ENCODE results near the gene PFAS. TPM values are rescaled to one million over a fixed set of nuclear protein-coding genes. Genes with fewer than 3 reads are reported as not detected.

Gene PFAS
- total RNA-seq, 2 experiments from 2014 or later = 191 to 203 TPM

DNA sequence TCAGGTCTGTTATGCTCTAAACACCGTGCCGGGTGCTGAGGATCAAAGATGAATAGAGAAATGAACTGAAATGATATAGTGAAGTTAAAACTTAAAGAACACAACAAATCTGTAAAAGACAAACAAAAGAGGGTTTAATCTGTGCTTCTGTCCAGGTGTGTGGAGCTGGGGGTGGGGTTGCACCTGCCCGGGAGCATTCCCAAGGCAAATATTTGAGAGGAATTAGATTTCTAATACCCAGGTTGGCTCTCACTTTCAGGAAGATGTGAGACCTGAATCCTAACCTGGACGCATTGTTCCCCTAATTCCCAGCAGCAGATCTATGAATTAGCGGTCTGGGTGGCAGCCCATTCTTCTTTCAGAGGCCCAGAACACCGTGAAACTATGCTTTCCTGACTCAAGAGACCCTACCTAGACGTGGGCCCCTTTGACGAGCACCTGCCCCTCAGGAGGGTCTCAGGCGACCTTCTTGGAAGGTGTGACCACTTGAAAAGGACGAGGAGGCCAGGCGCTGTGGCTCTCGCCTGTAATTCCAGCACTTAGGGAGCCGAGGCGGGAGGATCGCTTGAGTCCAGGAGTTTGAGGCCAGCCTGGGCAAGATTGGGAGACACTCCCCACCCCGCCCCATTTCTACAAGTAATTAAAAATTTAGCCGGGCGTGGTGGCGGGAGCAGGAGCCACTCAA, 38.7 kb downstream of the PFAS start:
- POLR2A ChIA-PET = interaction anchor here (1.4 kb wide), 1 partner anchor 39 kb away, joined by 11 read pairs; the partner anchor contains the start of genes CTC1 and PFAS

DNA sequence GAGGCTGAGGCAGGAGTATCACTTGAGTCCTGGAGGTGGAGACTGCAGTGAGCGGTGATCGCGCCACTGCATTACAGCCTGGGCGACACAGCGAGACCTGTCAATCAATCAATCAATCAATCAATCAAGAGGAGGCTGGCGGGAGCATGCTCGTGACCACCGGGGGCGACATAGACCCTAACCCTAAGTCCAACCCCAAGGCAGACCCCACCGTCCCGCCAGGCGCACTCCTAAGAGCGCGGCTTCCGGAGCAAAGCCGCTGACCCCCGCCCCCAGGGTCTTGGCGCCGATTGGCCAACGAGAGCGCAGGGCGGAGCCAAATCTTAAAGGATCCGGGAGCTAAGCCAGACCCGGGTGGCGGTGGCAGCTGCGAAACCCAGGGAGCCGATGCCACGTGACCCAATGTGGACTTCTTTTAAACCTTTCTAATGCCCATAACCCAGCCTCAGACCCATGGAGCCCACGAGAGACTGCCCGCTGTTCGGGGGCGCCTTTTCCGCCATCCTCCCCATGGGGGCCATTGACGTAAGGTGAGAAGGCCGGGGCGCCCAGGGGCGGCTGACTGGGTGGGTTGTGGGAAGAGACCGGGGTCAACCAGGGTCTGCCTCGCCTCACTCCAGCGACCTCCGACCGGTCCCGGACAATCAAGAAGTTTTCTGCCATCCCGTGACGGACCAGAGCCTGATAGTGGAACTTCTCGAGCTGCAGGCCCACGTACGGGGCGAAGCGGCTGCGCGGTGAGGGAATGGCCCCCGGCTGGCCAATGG, 39.4 kb downstream of the PFAS start, which contains the start of gene RANGRF:
Gene RANGRF, plus strand, starts transcription at position 335 of the 767 bp plus-strand sequence. Its CDS starts 119 bp downstream, at position 454.
- POLR2A ChIA-PET = interaction anchor here (0.9 to 1.4 kb wide), 3 partner anchors 12 to 165 kb away, joined by 3 to 11 read pairs (median 3); partner anchors contain the start of genes CTC1 and PFAS
- CTCF ChIA-PET = interaction anchor here (1.0 to 1.6 kb wide), 3 partner anchors 39 to 100 kb away, joined by 3 to 4 read pairs (median 4); partner anchors contain the start of gene PFAS

More for the DNA sequence above, 38.7 kb downstream of the PFAS start:
- CTCF ChIA-PET = interaction anchor here (1.0 to 1.6 kb wide), 2 partner anchors 65 to 99 kb away, joined by 3 to 4 read pairs; no protein-coding TSS in a partner anchor

DNA sequence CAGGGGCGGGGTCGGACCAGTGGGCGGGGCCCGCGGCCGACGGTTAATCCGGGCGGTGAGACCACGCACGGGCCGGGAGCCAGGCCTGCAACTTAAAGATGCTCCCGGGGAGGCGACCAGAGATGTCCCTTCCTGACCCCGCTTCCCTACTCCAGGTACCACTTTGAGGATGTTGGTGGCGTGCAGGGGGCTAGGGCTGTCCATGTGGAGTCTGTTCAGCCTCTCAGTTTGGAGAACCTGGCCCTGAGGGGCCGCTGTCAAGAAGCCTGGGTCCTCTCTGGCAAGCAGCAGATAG, 40.0 kb downstream of the PFAS start:
- ChIA-PET CTCF (interaction anchor here (1.0 to 1.6 kb wide), 3 partner anchors 40 to 100 kb away, joined by 3 to 4 read pairs (median 4); partner anchors contain the start of gene PFAS), POLR2A (interaction anchor here (0.9 to 1.4 kb wide), 3 partner anchors 13 to 166 kb away, joined by 3 to 11 read pairs (median 3); partner anchors contain the start of genes CTC1 and PFAS)

DNA sequence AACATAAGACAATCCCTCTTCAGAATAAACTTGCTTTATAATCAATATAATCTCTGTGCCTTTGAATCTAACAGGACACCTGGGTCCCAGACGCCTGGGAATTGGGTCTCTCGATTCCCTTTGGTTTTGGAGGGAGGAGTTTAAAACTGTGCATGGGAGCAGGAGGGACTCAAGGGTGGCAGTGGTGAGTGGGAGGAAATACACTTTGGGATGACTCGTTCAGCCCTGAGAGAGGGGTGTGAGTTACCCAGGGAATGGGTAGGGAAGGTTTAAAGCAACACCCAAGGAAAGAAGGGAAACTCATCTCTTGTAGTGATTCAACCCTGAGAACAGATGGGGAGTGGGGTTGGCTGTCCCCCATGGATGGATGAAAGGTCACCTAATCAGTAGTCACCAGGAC, 41.0 kb downstream of the PFAS start:
- POLR2A ChIA-PET = no interaction called here
- CTCF ChIA-PET = no interaction called here

DNA sequence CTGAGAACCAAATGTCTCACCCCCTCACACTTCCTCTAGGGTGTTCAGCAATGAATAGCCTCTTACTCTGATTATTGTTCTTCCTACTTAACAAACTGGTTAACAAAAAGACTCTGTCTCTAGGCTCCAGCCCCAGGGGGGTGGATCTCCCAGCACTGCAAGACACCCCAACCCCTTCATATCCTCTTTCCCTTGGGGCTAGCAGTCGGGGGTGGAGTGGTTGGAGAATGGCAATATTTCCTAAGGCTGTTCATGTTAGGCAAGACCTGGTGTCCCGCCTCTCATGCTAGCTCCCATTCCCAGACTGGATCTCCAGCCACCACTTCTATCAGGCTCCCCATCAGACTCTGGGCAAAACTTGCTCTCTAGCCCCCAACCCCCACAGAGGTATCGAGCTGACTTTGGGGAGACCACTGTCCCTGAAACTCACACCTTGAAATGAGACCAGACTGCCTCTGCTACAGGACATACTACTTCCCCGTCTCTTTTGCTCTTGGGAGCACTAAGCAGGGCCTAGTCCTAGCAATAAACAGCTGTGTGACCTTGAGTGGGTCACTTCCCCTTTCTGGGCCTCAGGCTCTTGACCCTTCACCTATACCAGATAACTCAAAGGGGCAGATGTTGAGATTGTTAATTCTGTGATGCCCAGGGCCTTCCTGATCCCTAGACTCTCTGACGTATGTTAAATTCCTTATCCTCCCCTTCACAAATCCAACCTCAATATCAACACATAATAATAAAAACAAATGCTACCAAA, 43.7 kb downstream of the PFAS start:
- ChIA-PET POLR2A (no interaction called here), CTCF (interaction anchor here (1.0 kb wide), 1 partner anchor 43 kb away, joined by 3 read pairs; no protein-coding TSS in a partner anchor)

DNA sequence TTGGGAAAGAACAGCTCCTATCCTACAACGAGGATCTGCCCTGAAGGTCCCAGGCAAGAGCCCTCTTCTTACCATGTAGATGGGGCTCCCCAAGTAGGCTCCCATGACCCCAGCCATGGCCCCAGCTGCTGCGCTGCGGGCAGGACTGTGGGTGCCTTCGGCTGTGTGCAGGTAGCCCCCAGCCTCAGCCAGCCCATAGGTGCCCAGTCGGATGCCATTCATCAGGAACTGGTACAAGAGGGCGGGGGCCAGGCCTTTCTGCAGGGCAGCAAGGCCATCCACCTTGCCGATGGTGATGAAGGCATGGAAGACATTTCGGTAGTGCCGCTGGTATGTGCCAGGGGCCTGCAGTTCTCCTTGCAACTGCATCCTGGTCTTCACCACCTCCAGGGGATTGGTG, 45.3 kb downstream of the PFAS start:
- ChIA-PET POLR2A (interaction anchor here (1.1 to 2.5 kb wide), 3 partner anchors 14 to 84 kb away, joined by 3 to 19 read pairs (median 4); partner anchors contain the start of genes AURKB, CTC1 and PFAS), CTCF (interaction anchor here (0.8 to 2.5 kb wide), 5 partner anchors 47 to 185 kb away, joined by 3 to 8 read pairs (median 4); partner anchors contain the start of genes CTC1 and KRABD2)

DNA sequence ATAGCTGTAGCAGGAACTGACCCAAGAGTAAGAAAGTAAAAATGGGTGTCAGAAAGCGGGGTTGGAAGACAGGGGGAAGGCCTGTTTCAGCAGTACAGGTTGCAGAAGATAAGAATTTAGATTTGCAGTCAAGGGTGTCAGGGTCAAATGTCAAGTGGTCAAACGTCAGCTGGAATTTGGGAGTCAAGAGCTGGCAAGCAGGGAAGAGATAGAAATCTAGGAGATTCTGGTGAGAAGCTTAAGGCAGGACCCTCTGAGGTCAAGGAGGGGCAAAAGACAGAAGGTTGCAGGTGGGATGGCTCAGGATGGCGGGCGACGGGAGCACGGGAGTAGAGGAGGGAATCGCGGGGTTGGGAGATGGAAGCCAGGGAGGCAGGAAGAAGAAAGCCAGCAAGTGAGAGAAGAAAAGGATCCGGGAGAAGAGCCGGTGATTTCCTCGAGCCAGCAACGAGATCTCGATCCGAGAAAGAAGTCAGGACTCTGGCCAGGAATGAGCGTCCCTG, 45.8 kb downstream of the PFAS start:
- CTCF ChIA-PET = interaction anchor here (0.8 to 2.5 kb wide), 9 partner anchors 48 to 305 kb away, joined by 3 to 8 read pairs (median 4); partner anchors contain the start of genes CTC1 and KRABD2
- POLR2A ChIA-PET = interaction anchor here (1.0 to 2.5 kb wide), 7 partner anchors 13 to 131 kb away, joined by 3 to 19 read pairs (median 4); partner anchors contain the start of genes AURKB, CTC1 and PFAS

DNA sequence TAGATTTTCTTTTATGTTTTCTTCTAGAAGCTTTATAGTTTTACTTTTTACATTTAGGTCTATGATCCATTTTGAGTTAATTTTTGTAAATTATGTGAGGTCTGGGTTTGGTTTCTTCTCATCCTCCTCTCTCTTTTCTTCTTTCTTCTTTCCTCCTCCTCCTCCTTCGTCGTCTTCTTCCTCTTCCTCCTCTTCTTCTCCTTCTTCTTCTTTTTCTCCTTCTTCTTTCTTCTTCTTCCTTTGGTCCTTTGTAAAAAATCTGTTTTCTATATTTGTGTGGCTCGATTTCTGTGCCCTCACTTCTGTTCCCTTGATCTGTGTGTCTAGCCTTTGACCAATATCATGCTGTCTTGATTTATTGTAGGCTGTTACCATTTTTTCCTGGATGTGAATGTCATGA, 51.1 kb downstream of the PFAS start:
- ChIA-PET POLR2A (no interaction called here), CTCF (interaction anchor here (0.9 to 1.8 kb wide), 6 partner anchors 56 to 446 kb away, joined by 3 to 8 read pairs (median 4); no protein-coding TSS in a partner anchor)

DNA sequence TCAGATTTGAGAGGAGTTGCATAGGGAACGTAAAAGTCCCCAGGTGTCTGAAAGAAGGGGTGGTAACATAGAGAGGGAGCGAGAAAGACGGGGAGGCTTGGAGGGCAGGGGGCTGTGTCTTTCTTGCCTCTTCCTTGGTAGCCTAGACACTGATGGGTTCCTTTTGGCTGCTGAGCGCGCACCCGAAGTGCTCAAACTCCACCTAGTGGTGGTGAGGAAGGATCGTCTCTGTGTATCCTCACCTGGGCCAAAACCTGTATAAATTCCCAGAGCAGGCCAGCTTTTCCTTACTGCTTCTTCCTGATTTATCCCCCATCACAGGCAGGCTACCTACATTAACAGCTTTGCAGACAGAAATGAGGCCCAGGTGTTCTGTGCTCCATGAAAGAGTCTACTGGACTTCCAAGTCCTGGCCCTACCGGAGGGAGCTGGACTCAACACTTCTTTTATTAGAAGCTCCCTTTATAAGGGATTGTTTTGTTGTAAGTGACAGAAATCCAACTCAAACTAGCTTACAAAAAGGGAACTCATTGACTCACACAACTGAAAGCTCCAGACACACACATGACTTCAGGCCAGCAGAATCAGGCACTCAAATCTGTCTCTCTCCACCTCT, 51.6 kb downstream of the PFAS start:
- ChIA-PET POLR2A (no interaction called here), CTCF (interaction anchor here (0.6 to 1.8 kb wide), 16 partner anchors 16 to 446 kb away, joined by 3 to 8 read pairs (median 3); no protein-coding TSS in a partner anchor)

DNA sequence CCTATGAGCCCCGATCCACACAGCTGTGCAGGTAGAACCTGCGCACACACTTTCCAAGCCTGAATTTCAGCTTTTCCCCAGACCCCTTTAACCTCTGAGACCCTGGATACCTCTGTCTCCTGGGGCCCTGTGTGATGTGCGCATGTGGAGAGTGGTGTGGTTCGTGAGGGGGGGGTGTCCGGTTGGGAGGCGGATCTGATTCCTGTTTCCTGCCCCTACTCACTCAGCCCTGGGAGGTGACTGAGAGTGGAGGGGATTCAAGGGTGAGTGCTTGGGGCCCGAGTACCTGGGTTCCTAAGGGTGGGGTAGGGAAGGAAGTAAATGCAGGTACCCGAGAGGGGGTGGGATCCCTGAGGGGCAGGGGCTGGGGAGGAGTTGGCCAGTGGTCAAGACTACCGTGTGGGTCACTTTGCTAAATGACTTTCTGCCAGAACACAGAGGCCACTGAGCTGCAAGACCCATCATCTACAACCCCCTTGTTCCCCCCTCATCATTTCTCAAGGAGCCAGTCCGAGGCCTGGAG, 61.6 kb downstream of the PFAS start:
- POLR2A ChIA-PET = no interaction called here
- CTCF ChIA-PET = no interaction called here

DNA sequence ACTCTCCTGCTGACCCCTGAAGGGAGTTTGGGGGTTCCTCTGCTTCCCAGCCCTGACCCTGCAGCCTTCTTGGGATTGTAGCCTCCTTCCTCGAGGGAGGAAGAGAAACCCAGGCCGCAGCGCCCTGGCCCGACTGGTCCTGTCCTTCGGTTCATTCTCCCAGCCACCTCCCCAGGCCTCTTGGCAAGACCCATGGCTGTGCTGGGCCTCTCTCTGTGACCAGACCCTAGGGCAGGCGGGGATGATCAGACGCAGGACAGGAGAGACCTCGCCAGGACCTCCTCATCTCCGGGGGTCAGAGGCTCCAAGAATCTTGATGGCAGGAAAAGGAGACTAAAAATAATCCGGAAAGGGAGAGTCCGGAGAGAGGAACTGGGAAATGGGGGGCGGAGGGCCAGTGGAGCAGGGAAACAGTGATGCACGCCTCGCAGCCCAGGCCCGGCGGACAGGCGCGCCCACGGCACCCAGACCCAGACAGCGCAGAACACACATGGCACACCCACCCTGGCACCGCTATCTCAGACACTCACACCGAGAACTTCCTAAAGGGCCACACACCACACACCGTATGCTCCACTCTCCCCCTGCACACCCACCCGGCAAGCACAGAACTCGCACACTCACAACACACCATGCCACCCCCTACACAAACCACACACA, 62.2 kb downstream of the PFAS start:
- POLR2A ChIA-PET = no interaction called here
- CTCF ChIA-PET = no interaction called here

DNA sequence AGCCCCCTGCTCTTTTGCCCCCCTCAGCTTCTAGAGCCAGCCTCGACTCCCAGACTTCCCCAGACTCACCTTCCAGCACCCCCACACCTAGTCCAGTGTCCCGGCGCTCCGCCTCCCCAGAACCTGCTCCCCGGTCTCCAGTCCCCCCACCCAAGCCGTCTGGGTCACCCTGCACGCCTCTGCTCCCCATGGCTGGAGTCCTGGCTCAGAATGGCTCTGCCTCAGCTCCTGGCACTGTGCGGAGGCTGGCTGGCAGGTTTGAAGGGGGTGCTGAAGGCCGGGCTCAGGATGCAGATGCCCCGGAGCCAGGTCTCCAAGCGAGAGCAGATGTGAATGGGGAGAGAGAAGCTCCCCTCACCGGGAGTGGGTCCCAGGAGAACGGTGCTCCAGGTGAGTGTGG, 63.2 kb downstream of the PFAS start:
- ChIA-PET CTCF (interaction anchor here (0.6 kb wide), 1 partner anchor 16 kb away, joined by 3 read pairs; no protein-coding TSS in a partner anchor), POLR2A (no interaction called here)

DNA sequence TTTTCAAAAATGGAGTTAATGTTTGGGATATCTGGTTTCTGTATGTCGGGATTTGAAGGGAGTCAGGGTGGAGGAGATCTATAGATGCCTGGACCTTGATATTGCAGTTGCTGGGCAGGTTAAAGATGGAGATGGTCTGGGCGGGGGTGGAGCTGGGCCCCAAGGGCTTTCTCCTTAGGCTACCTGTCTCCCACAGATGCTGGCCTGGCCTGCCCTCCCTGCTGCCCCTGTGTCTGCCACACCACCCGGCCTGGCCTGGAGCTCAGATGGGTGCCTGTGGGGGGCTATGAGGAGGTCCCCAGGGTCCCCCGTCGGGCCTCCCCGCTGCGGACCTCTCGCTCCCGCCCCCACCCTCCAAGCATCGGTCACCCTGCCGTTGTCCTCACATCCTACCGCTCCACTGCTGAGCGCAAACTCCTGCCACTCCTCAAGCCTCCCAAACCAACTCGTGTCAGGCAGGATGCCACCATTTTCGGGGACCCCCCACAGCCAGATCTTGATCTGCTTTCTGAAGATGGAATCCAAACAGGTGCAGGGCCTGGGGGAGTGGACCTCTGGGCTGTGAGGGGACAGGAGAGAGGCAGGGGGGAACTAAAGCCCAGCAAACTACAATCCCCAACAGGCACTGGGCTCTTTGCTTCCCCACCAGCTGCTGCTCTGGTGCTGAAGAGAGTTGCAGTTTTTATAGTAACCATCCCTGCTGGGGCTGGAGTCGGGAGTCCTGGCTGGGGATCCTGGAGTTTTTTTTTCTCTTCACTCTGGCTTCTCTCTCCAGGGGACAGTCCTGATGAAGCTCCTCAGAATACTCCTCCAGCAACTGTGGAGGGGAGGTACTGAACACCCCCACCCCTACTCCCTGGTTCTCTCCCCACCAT, 63.9 kb downstream of the PFAS start:
- POLR2A ChIA-PET = no interaction called here
- CTCF ChIA-PET = interaction anchor here (0.6 kb wide), 1 partner anchor 15 kb away, joined by 3 read pairs; no protein-coding TSS in a partner anchor

DNA sequence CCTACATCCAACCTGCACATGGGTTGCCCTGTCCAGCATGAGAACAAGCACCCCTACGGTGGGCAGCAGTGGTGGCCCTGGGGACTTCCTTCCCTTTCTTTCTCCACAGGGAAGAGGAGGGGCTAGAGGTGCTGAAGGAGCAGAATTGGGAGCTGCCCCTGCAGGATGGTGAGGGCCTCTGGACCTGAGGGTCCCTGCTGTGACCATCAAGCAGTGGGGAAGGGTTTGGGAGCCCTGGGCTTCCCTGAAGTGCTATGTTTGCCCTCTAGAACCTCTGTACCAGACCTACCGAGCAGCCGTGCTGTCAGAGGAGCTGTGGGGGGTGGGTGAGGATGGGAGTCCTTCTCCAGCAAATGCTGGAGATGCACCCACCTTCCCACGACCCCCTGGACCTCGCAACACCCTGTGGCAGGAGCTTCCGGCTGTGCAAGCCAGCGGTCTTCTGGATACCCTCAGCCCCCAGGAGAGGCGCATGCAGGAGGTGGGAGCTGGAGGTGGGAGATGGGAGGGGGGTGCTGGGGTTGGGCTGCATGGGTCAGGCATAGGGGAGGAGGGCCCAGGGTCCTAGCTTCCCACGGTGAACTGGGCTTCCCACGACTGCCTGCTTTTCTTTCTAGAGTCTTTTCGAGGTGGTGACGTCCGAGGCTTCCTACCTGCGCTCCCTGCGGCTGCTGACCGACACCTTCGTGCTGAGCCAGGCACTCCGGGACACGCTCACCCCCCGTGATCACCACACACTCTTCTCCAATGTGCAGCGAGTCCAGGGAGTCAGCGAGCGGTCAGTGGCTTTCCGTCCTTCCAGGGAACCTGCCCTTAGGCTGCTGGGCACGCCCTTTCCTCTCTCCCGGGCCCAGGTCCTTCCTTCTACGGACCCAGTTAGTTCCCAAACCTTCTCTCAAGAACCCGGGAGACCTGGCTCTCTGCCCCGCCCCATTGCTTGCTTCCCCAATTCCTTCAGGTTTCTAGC, 66.0 kb downstream of the PFAS start:
- CTCF ChIA-PET = no interaction called here
- POLR2A ChIA-PET = no interaction called here

DNA sequence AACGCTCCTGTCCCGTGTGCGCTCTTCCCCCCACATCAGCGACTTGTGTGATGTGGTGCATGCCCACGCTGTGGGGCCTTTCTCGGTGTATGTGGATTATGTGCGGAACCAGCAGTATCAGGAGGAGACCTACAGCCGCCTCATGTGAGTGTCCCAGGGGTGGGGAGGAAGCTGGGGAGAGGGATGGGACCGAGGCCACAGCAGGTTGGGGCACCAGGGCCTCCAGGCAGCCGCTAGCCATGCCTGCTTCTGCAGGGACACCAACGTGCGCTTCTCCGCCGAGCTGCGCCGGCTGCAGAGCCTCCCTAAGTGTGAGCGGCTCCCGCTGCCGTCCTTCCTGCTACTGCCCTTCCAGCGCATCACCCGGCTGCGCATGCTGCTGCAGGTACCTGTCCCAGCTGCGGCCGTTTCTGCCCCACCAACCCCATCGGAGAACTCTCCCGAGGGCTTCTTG, 66.7 kb downstream of the PFAS start:
- ChIA-PET POLR2A (no interaction called here), CTCF (no interaction called here)

Data from activated CD8-positive, alpha-beta memory T cell treated with anti-CD3 and anti-CD28 coated beads for 36 hours (primary cell).